ENCODE data around the gene KIR3DL2. TPM values are rescaled to one million over a fixed set of nuclear protein-coding genes. Genes with fewer than 3 reads are reported as not detected.
"Not testable (repeated sequence)": the region's sequence is repeated elsewhere in the genome, so short reads cannot be mapped to it uniquely, and the experiment has no call there.

Gene KIR3DL2
- total RNA-seq, 1 experiment from 2014 or later, result not detected

GRCh38 chr19:54837522-54837921, 12.7 kb upstream of the KIR3DL2 start:
- not testable (repeated sequence) for H3K27me3 ChIP-seq (ENCODE audit: control insufficient read depth, insufficient read depth, low read length); DNase-seq; H3K4me3 ChIP-seq (ENCODE audit: insufficient read depth, low read depth, low read length); H3K36me3 ChIP-seq (replicated peaks; ENCODE audit: control insufficient read depth, insufficient read depth, low read length)

GRCh38 chr19:54843171-54843570, 7.1 kb upstream of the KIR3DL2 start:
- H3K36me3 ChIP-seq (replicated peaks; ENCODE audit: control insufficient read depth, insufficient read depth, low read length); H3K27me3 ChIP-seq (ENCODE audit: control insufficient read depth, insufficient read depth, low read length); DNase-seq; H3K4me3 ChIP-seq (ENCODE audit: insufficient read depth, low read depth, low read length): not testable (repeated sequence)

- Histone ChIP-seq H3K27me3 (ENCODE audit: control insufficient read depth, insufficient read depth, low read length) (no peaks in the 10 kb centered on the region), H3K36me3 (replicated peaks; ENCODE audit: control insufficient read depth, insufficient read depth, low read length) (no peaks in the 10 kb centered on the region), H3K4me3 (ENCODE audit: insufficient read depth, low read depth, low read length) (no peak overlapping the region)
- no peak for DNase-seq
Measured at GRCh38 chr19:54850930-54851329, 687 bp downstream of the KIR3DL2 start.

- Histone ChIP-seq H3K27me3 (ENCODE audit: control insufficient read depth, insufficient read depth, low read length) (no peaks in the 10 kb centered on the region), H3K36me3 (replicated peaks; ENCODE audit: control insufficient read depth, insufficient read depth, low read length) (no peaks in the 10 kb centered on the region), H3K4me3 (ENCODE audit: insufficient read depth, low read depth, low read length) (no peak overlapping the region)
- no peak for DNase-seq
Measured at GRCh38 chr19:54851353-54851752, 1.1 kb downstream of the KIR3DL2 start.

GRCh38 chr19:54855241-54855640, 5.0 kb downstream of the KIR3DL2 start:
- not testable (repeated sequence) for H3K4me3 ChIP-seq (ENCODE audit: insufficient read depth, low read depth, low read length); H3K27me3 ChIP-seq (ENCODE audit: control insufficient read depth, insufficient read depth, low read length); DNase-seq; H3K36me3 ChIP-seq (replicated peaks; ENCODE audit: control insufficient read depth, insufficient read depth, low read length)

GRCh38 chr19:54858476-54858875, 8.2 kb downstream of the KIR3DL2 start:
- H3K4me3 ChIP-seq (ENCODE audit: insufficient read depth, low read depth, low read length); DNase-seq: not testable (repeated sequence)

GRCh38 chr19:54859421-54859820, 9.2 kb downstream of the KIR3DL2 start:
- H3K4me3 ChIP-seq (ENCODE audit: insufficient read depth, low read depth, low read length); H3K27me3 ChIP-seq (ENCODE audit: control insufficient read depth, insufficient read depth, low read length); DNase-seq; H3K36me3 ChIP-seq (replicated peaks; ENCODE audit: control insufficient read depth, insufficient read depth, low read length): not testable (repeated sequence)

More at GRCh38 chr19:54858476-54858875, 8.2 kb downstream of the KIR3DL2 start:
- H3K36me3 ChIP-seq (replicated peaks; ENCODE audit: control insufficient read depth, insufficient read depth, low read length); H3K27me3 ChIP-seq (ENCODE audit: control insufficient read depth, insufficient read depth, low read length): not testable (repeated sequence)

GRCh38 chr19:54863459-54863858, 13.2 kb downstream of the KIR3DL2 start:
- not testable (repeated sequence) for DNase-seq; H3K36me3 ChIP-seq (replicated peaks; ENCODE audit: control insufficient read depth, insufficient read depth, low read length); H3K4me3 ChIP-seq (ENCODE audit: insufficient read depth, low read depth, low read length); H3K27me3 ChIP-seq (ENCODE audit: control insufficient read depth, insufficient read depth, low read length)

GRCh38 chr19:54871696-54872095, 21.5 kb downstream of the KIR3DL2 start:
- H3K4me3 ChIP-seq (ENCODE audit: insufficient read depth, low read depth, low read length), result no peak overlapping the region
- no peak for DNase-seq
- H3K27me3 ChIP-seq (ENCODE audit: control insufficient read depth, insufficient read depth, low read length), result no peaks in the 10 kb centered on the region
- no peaks in the 10 kb centered on the region for H3K36me3 ChIP-seq (replicated peaks; ENCODE audit: control insufficient read depth, insufficient read depth, low read length)

- H3K4me3 ChIP-seq (ENCODE audit: insufficient read depth, low read depth, low read length), result no peak within 1 kb of the TSS
- H3K36me3 ChIP-seq (replicated peaks; ENCODE audit: control insufficient read depth, insufficient read depth, low read length), result no peaks in the 10 kb centered on the region
- DNase-seq, result no peak
- H3K27me3 ChIP-seq (ENCODE audit: control insufficient read depth, insufficient read depth, low read length), result no peaks in the 10 kb centered on the region
Measured at GRCh38 chr19:54873990-54874389, 23.7 kb downstream of the KIR3DL2 start, which contains the start of gene FCAR. Gene FCAR (plus strand): TSS chr19:54874235. CDS start chr19:54874290, 55 bp downstream.

GRCh38 chr19:54875506-54875905, 25.3 kb downstream of the KIR3DL2 start:
- no peak for DNase-seq
- no peaks in the 10 kb centered on the region for H3K27me3 ChIP-seq (ENCODE audit: control insufficient read depth, insufficient read depth, low read length)
- no peaks in the 10 kb centered on the region for H3K36me3 ChIP-seq (replicated peaks; ENCODE audit: control insufficient read depth, insufficient read depth, low read length)
- no peak overlapping the region for H3K4me3 ChIP-seq (ENCODE audit: insufficient read depth, low read depth, low read length)

- Histone ChIP-seq H3K27me3 (ENCODE audit: control insufficient read depth, insufficient read depth, low read length) (no peaks in the 10 kb centered on the region; the same call in 1 of the 2 replicates), H3K4me3 (ENCODE audit: insufficient read depth, low read depth, low read length) (no peak overlapping the region), H3K36me3 (replicated peaks; ENCODE audit: control insufficient read depth, insufficient read depth, low read length) (no peaks in the 10 kb centered on the region)
- no peak for DNase-seq
Measured at GRCh38 chr19:54877471-54877870, 27.2 kb downstream of the KIR3DL2 start.

- Histone ChIP-seq H3K27me3 (ENCODE audit: control insufficient read depth, insufficient read depth, low read length) (no peaks in the 10 kb centered on the region; the same call in 1 of the 2 replicates), H3K36me3 (replicated peaks; ENCODE audit: control insufficient read depth, insufficient read depth, low read length) (no peaks in the 10 kb centered on the region), H3K4me3 (ENCODE audit: insufficient read depth, low read depth, low read length) (no peak overlapping the region)
- DNase-seq, result no peak
Measured at GRCh38 chr19:54881884-54882283, 31.6 kb downstream of the KIR3DL2 start.

- Histone ChIP-seq H3K4me3 (ENCODE audit: insufficient read depth, low read depth, low read length) (no peak overlapping the region), H3K36me3 (replicated peaks; ENCODE audit: control insufficient read depth, insufficient read depth, low read length) (no peaks in the 10 kb centered on the region), H3K27me3 (ENCODE audit: control insufficient read depth, insufficient read depth, low read length) (no peaks in the 10 kb centered on the region; the same call in 1 of the 2 replicates)
- no peak for DNase-seq
Measured at GRCh38 chr19:54882758-54883157, 32.5 kb downstream of the KIR3DL2 start.

GRCh38 chr19:54883228-54883627, 33.0 kb downstream of the KIR3DL2 start:
- Histone ChIP-seq H3K4me3 (ENCODE audit: insufficient read depth, low read depth, low read length) (no peak overlapping the region), H3K27me3 (ENCODE audit: control insufficient read depth, insufficient read depth, low read length) (no peaks in the 10 kb centered on the region; the same call in 1 of the 2 replicates), H3K36me3 (replicated peaks; ENCODE audit: control insufficient read depth, insufficient read depth, low read length) (no peaks in the 10 kb centered on the region)
- no peak for DNase-seq

- Histone ChIP-seq H3K27me3 (ENCODE audit: control insufficient read depth, insufficient read depth, low read length) (no peaks in the 10 kb centered on the region), H3K36me3 (replicated peaks; ENCODE audit: control insufficient read depth, insufficient read depth, low read length) (no peaks in the 10 kb centered on the region), H3K4me3 (ENCODE audit: insufficient read depth, low read depth, low read length) (no peak overlapping the region)
- no peak for DNase-seq
Measured at GRCh38 chr19:54888239-54888638, 38.0 kb downstream of the KIR3DL2 start.

All from H7 (cell line).